Measurements from ENCODE around the gene FAM131A. TPM values are rescaled to one million over a fixed set of nuclear protein-coding genes. Genes with fewer than 3 reads are reported as not detected.

Gene FAM131A
- total RNA-seq, 1 donor from 2014 or later: 14.0 TPM

DNA sequence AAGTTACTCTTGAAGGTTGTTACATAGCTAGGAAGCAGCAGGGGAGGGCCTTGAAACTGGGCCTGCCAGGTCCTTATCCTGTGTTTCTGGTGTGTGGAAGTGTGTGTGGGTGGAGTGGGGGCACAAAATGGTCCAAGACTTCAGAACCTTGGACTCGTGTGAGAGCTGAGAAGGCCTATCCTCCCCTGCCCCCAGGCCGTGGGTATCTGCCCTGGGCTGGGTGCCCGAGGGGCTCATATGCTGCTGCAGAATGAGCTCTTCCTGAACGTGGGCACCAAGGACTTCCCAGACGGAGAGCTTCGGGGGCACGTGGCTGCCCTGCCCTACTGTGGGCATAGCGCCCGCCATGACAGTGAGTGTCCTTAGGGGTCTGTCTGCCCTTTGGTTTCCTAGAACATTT lies 46.9 kb downstream of the FAM131A start:
- Histone ChIP-seq H3K4me3 (ENCODE audit: low read depth, low read length) (no peak overlapping the region), H3K27me3 (ENCODE audit: control insufficient read depth, insufficient read depth, low read length) (peaks cover 71% of the 10 kb centered on the region), H3K36me3 (ENCODE audit: control insufficient read depth, insufficient read depth, low read length) (no peaks in the 10 kb centered on the region)
- no peak for DNase-seq (ENCODE audit: low read depth)
- TF ChIP-seq, protein P1, sequence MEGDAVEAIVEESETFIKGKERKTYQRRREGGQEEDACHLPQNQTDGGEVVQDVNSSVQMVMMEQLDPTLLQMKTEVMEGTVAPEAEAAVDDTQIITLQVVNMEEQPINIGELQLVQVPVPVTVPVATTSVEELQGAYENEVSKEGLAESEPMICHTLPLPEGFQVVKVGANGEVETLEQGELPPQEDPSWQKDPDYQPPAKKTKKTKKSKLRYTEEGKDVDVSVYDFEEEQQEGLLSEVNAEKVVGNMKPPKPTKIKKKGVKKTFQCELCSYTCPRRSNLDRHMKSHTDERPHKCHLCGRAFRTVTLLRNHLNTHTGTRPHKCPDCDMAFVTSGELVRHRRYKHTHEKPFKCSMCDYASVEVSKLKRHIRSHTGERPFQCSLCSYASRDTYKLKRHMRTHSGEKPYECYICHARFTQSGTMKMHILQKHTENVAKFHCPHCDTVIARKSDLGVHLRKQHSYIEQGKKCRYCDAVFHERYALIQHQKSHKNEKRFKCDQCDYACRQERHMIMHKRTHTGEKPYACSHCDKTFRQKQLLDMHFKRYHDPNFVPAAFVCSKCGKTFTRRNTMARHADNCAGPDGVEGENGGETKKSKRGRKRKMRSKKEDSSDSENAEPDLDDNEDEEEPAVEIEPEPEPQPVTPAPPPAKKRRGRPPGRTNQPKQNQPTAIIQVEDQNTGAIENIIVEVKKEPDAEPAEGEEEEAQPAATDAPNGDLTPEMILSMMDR (IDR thresholded peaks at IDR 0.05; ENCODE audit: insufficient read depth, low read length, poor library complexity, severe bottlenecking): no peak

DNA sequence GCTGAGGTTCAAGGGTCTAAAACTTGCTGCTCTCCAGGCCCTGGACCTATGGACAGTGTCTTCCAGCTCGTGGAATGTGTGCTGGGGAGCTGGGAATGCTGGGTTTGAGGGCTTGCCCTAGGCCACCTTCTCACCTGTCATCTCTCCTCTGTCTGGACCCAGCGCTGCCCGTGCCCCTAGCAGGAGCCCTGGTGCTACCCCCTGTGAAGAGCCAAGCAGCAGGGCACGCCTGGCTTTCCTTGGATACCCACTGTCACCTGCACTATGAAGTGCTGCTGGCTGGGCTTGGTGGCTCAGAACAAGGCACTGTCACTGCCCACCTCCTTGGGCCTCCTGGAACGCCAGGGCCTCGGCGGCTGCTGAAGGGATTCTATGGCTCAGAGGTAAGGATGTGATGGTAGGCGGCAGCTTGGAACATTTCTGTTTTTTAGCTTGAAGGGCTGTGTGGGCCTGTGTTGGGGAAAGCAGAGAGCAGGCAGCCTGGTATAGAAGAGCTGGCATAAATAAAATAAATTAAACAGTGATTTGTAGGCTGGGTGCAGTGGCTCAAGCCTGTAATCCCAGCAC lies 47.5 kb downstream of the FAM131A start:
- Histone ChIP-seq H3K27me3 (ENCODE audit: control insufficient read depth, insufficient read depth, low read length) (peaks cover 74% of the 10 kb centered on the region), H3K4me3 (ENCODE audit: low read depth, low read length) (no peak overlapping the region), H3K36me3 (ENCODE audit: control insufficient read depth, insufficient read depth, low read length) (no peaks in the 10 kb centered on the region)
- no peak for DNase-seq (ENCODE audit: low read depth)
- TF ChIP-seq, protein P1 (IDR thresholded peaks at IDR 0.05; ENCODE audit: insufficient read depth, low read length, poor library complexity, severe bottlenecking): no peak

DNA sequence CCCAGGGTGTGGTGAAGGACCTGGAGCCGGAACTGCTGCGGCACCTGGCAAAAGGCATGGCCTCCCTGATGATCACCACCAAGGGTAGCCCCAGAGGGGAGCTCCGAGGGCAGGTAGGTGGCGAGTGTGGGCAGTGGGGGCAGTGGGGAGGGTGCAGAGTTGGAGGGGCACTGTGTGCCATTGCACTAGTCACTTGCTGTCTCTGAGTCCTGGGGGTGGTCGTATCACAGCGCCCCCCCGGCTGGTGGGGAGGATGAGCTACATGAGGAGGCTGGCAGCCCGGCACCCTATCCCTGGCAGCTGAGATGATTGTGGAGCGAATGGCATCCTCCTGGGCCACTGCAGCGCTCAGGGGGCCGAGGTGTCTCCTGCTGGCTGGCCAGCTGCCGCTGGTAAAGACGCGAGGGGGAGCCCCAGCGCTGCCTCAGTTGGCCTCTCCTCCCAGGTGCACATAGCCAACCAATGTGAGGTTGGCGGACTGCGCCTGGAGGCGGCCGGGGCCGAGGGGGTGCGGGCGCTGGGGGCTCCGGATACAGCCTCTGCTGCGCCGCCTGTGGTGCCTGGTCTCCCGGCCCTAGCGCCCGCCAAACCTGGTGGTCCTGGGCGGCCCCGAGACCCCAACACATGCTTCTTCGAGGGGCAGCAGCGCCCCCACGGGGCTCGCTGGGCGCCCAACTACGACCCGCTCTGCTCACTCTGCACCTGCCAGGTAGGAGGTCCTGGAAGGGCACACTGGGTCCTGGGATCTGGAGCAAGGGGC lies 48.8 kb downstream of the FAM131A start:
- no peak for DNase-seq (ENCODE audit: low read depth)
- TF ChIP-seq, protein P1 (IDR thresholded peaks at IDR 0.05; ENCODE audit: insufficient read depth, low read length, poor library complexity, severe bottlenecking): no peak
- Histone ChIP-seq H3K27me3 (ENCODE audit: control insufficient read depth, insufficient read depth, low read length) (peaks cover 67% of the 10 kb centered on the region), H3K36me3 (ENCODE audit: control insufficient read depth, insufficient read depth, low read length) (no peaks in the 10 kb centered on the region), H3K4me3 (ENCODE audit: low read depth, low read length) (no peak overlapping the region)

DNA sequence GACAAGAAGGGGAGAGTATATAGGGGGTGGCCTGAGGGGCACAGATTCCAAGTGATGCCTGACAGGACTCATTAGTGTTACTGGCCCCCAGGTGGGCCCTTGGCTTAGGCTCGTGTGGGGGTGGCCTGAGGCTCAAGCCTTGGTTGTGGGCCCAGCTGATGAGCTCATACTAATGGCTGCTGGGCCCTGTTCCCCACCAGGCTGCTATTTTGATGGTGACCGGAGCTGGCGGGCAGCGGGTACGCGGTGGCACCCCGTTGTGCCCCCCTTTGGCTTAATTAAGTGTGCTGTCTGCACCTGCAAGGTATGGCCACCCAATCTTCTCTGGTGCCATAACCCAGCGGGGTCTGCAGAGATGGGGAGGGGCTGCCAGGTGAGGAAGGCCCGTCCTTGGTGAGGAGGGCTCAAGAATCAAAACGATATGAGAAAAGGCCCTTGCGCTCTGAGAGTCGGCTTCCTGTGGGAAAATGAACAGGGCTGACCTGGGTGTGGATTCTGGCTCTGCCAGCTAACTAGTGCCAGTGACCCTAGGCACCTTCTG lies 49.8 kb downstream of the FAM131A start:
- Histone ChIP-seq H3K36me3 (ENCODE audit: control insufficient read depth, insufficient read depth, low read length) (no peaks in the 10 kb centered on the region), H3K4me3 (ENCODE audit: low read depth, low read length) (no peak overlapping the region), H3K27me3 (ENCODE audit: control insufficient read depth, insufficient read depth, low read length) (peaks cover 58% of the 10 kb centered on the region)
- no peak for DNase-seq (ENCODE audit: low read depth)
- TF ChIP-seq, protein P1 (IDR thresholded peaks at IDR 0.05; ENCODE audit: insufficient read depth, low read length, poor library complexity, severe bottlenecking): no peak

DNA sequence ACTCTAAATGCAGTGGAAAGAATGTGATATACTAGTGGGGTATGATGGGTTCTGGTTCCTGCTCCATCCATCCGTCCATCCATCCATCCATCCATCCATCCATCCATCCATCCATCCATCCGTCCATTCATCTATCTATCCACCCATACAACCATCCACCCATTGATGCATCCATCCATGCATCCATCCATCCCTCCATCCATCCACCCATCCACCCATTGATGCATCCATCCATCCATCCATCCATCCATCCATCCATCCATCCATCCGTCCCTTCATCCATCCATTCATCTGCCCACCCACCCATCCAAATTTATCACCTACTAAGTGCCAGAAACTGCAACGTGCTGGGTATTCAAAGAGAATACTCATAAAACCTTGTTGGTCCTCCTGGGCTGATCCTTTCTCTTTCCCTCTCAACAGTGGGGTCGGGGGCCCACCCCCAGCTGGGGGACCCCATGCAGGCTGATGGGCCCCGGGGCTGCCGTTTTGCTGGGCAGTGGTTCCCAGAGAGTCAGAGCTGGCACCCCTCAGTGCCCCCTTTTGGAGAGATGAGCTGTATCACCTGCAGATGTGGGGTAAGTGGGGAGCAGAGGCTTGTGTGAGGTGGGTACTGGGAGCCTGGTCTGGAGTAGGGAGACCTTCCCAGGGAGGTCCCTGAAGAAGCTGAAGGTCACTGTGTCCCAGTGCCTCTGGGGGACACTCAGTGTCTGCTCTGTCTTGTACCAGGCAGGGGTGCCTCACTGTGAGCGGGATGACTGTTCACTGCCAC lies 51.0 kb downstream of the FAM131A start:
- Histone ChIP-seq H3K36me3 (ENCODE audit: control insufficient read depth, insufficient read depth, low read length) (no peaks in the 10 kb centered on the region), H3K4me3 (ENCODE audit: low read depth, low read length) (no peak overlapping the region), H3K27me3 (ENCODE audit: control insufficient read depth, insufficient read depth, low read length) (peaks cover 47% of the 10 kb centered on the region)
- no peak for DNase-seq (ENCODE audit: low read depth)
- TF ChIP-seq, protein P1 (IDR thresholded peaks at IDR 0.05; ENCODE audit: insufficient read depth, low read length, poor library complexity, severe bottlenecking): no peak

Measured in kidney epithelial cell (primary cell).